ENCODE data around the gene DOCK11.

DNA sequence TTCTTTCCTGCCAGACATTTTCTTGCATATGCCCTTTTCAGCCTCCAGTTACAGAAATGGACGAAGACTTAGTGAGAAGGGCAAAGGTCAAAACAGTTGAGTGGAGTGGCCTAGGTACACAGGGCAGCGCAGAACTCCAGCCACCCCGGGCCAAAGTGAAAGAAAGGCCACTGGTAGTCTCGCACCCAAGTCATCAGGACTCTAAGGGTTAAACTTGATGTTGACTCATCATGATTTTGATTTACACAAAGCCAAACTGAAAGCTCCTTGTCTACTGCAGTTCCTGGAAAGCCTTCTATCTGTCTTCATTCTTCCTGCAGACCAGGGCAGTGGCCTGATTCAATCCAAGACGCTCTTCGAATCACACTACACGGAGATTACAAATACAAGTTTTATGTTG, 229.2 kb downstream of the DOCK11 start:
- TF ChIP-seq SP1 (IDR thresholded peaks at IDR 0.05) (no peak), CTBP1 (IDR thresholded peaks at IDR 0.05; ENCODE audit: borderline replicate concordance) (no peak), BHLHE40 (IDR thresholded peaks at IDR 0.05; ENCODE audit: borderline replicate concordance) (no peak), FOXM1 (IDR thresholded peaks at IDR 0.05; ENCODE audit: borderline replicate concordance) (no peak), FOXK2 (IDR thresholded peaks at IDR 0.05) (no peak), TARDBP (IDR thresholded peaks at IDR 0.05) (no peak), SUZ12 (IDR thresholded peaks at IDR 0.05) (no peak), L3MBTL2 (conservative IDR thresholded peaks at IDR 0.05) (no peak), ZNF384 (IDR thresholded peaks at IDR 0.05) (no peak), NFRKB (IDR thresholded peaks at IDR 0.05) (no peak), ELF4 (IDR thresholded peaks at IDR 0.05) (no peak)

Data from HEK293T (cell line).